ENCODE results near the gene PDXK. TPM values are rescaled to one million over a fixed set of nuclear protein-coding genes. Genes with fewer than 3 reads are reported as not detected.

Gene PDXK
- total RNA-seq, 2 donors from 2014 or later: 33.7 to 68.9 TPM

DNA sequence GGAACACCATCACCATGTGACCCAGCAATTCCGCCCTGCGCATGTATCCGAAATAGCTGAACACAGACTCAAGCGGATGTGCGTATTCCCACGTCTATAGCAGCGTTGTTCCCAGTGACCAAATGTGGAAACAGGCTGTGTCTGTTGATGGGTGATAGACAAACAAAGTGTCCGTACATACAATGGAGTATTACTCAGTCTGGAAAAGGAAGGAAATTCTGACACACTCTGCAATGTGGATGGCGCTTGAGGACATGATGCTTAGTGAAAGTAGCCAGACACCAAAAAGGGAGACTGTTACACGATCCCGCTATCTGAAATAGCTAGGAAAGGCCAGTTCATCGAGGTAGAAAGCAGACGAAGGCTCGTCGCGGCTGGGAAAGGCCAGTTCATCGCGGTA, 25.8 kb downstream of the PDXK start:
- ATAC-seq (no peak), DNase-seq (no peak)
- 94 to 97% methylated on average over 18 of the region's 18 CpGs for whole genome bisulfite sequencing, 2 donors
- H3K9me3 ChIP-seq: no peaks in the 10 kb centered on the region
- intact Hi-C loops (cut with DNase I): no loop called here
- no peak overlapping the region for H3K4me3 ChIP-seq
- no peak overlapping the region for H3K27ac ChIP-seq
- H3K4me1 ChIP-seq: no peaks in the 10 kb centered on the region
- H3K27me3 ChIP-seq: no peaks in the 10 kb centered on the region
- TF ChIP-seq, protein P1, sequence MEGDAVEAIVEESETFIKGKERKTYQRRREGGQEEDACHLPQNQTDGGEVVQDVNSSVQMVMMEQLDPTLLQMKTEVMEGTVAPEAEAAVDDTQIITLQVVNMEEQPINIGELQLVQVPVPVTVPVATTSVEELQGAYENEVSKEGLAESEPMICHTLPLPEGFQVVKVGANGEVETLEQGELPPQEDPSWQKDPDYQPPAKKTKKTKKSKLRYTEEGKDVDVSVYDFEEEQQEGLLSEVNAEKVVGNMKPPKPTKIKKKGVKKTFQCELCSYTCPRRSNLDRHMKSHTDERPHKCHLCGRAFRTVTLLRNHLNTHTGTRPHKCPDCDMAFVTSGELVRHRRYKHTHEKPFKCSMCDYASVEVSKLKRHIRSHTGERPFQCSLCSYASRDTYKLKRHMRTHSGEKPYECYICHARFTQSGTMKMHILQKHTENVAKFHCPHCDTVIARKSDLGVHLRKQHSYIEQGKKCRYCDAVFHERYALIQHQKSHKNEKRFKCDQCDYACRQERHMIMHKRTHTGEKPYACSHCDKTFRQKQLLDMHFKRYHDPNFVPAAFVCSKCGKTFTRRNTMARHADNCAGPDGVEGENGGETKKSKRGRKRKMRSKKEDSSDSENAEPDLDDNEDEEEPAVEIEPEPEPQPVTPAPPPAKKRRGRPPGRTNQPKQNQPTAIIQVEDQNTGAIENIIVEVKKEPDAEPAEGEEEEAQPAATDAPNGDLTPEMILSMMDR (IDR thresholded peaks at IDR 0.05): no peak
- no peak for TF ChIP-seq POLR2A (IDR thresholded peaks at IDR 0.05)
- peaks cover 3 to 23% of the 10 kb centered on the region in 2 donors for H3K36me3 ChIP-seq (replicated peaks in 1 of 2; ENCODE audit: insufficient read depth in 1 of 2, low read depth in 2 of 2)

GRCh38 chr21:43745772-43746517, 27.0 kb downstream of the PDXK start:
- no peaks in the 10 kb centered on the region for H3K27me3 ChIP-seq
- H3K36me3 ChIP-seq (replicated peaks in 1 of 2; ENCODE audit: insufficient read depth in 1 of 2, low read depth in 2 of 2): peaks cover 3 to 25% of the 10 kb centered on the region in 2 donors
- H3K9me3 ChIP-seq: no peaks in the 10 kb centered on the region
- no peak overlapping the region for H3K4me3 ChIP-seq
- H3K4me1 ChIP-seq: no peaks in the 10 kb centered on the region
- ATAC-seq (no peak), DNase-seq (no peak)
- H3K27ac ChIP-seq: no peak overlapping the region
- WGBS, 2 donors: 84 to 86% methylated on average over 16 of the region's 16 CpGs
- intact Hi-C loops (cut with DNase I): no loop called here
- TF ChIP-seq POLR2A (IDR thresholded peaks at IDR 0.05): no peak
- TF ChIP-seq, protein P1 (IDR thresholded peaks at IDR 0.05): no peak

GRCh38 chr21:43748622-43749021, 29.7 kb downstream of the PDXK start:
- Histone ChIP-seq H3K4me1 (no peaks in the 10 kb centered on the region), H3K4me3 (no peak overlapping the region), H3K36me3 (replicated peaks in 1 of 2; ENCODE audit: insufficient read depth in 1 of 2, low read depth in 2 of 2) (peaks cover 3 to 36% of the 10 kb centered on the region in 2 donors), H3K27me3 (no peaks in the 10 kb centered on the region), H3K9me3 (no peaks in the 10 kb centered on the region), H3K27ac (no peak overlapping the region)
- intact Hi-C loops (cut with DNase I): no loop called here
- 95 to 97% methylated on average over 17 of the region's 17 CpGs for WGBS, 2 donors
- no peak for ATAC-seq
- DNase-seq: no peak
- TF ChIP-seq POLR2A (IDR thresholded peaks at IDR 0.05): no peak
- TF ChIP-seq, protein P1 (IDR thresholded peaks at IDR 0.05): no peak

- DNase-seq: no peak
- Histone ChIP-seq H3K27me3 (no peaks in the 10 kb centered on the region), H3K4me3 (no peak overlapping the region), H3K36me3 (replicated peaks in 1 of 2; ENCODE audit: insufficient read depth in 1 of 2, low read depth in 2 of 2) (peaks cover 0 to 30% of the 10 kb centered on the region in 2 donors), H3K9me3 (no peaks in the 10 kb centered on the region), H3K4me1 (peaks cover 6% of the 10 kb centered on the region), H3K27ac (no peak overlapping the region)
- WGBS, 2 donors: 88% methylated on average over 12 to 16 of the region's 18 CpGs
- no peak for TF ChIP-seq POLR2A (IDR thresholded peaks at IDR 0.05)
- TF ChIP-seq, protein P1 (IDR thresholded peaks at IDR 0.05): no peak
- intact Hi-C loops (cut with DNase I): no loop called here
- ATAC-seq: no peak
Measured at GRCh38 chr21:43749651-43750262, 30.8 kb downstream of the PDXK start.

Data from body of pancreas (tissue), 4 donors.